Measurements from ENCODE around the gene MGAT4A.

MGAT4A gene

DNA sequence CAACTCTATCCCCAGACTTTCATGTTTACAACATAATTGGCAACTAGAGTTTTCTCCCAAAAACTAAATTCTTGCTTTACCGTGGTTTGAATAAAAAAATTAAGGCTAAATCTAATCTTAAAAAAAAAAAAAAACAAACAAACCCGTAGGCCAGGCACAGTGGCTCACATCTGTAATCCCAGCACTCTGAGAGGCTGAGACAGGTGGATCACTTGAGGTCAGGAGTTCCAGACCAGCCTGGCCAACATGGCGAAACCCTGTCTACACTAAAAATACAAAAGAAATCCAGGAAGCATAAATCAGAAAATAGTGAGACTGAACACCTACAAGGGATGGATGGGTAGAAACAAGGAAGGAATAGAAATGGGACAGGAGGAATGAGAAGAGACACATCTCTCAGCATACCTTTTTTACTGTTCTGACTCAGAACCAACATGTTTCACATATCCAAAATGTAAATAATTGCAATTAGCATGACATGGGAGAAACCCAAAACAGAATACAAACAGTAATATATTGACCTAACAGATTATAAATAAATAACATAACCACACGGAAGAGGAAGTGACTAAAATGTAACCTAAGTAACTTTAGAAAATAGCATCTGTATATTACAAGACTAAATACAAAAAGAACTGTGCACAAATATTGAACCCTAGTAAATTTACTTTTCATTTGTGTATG is 17.5 kb downstream of the MGAT4A start:
- TF ChIP-seq EZH2 (optimal IDR thresholded peaks at IDR 0.05; ENCODE audit: low read depth, low read length) = no peak
- no peak for TF ChIP-seq EZH2phosphoT487 (IDR thresholded peaks at IDR 0.05; ENCODE audit: low read length)
- TF ChIP-seq, protein P1, sequence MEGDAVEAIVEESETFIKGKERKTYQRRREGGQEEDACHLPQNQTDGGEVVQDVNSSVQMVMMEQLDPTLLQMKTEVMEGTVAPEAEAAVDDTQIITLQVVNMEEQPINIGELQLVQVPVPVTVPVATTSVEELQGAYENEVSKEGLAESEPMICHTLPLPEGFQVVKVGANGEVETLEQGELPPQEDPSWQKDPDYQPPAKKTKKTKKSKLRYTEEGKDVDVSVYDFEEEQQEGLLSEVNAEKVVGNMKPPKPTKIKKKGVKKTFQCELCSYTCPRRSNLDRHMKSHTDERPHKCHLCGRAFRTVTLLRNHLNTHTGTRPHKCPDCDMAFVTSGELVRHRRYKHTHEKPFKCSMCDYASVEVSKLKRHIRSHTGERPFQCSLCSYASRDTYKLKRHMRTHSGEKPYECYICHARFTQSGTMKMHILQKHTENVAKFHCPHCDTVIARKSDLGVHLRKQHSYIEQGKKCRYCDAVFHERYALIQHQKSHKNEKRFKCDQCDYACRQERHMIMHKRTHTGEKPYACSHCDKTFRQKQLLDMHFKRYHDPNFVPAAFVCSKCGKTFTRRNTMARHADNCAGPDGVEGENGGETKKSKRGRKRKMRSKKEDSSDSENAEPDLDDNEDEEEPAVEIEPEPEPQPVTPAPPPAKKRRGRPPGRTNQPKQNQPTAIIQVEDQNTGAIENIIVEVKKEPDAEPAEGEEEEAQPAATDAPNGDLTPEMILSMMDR (IDR thresholded peaks at IDR 0.05; ENCODE audit: low read length) = no peak
- Histone ChIP-seq H3K79me2 (ENCODE audit: low read length) (no peaks in the 10 kb centered on the region), H3K36me3 (replicated peaks; ENCODE audit: insufficient read depth, low read length) (no peaks in the 10 kb centered on the region), H3K27me3 (replicated peaks; ENCODE audit: insufficient read depth, low read length) (no peaks in the 10 kb centered on the region), H3K9me3 (replicated peaks; ENCODE audit: insufficient read depth, low read length) (no peaks in the 10 kb centered on the region), H3K9ac (ENCODE audit: low read length) (no peak overlapping the region), H2AFZ (ENCODE audit: low read length) (no peak overlapping the region), H4K20me1 (ENCODE audit: insufficient read depth, low read length) (no peaks in the 10 kb centered on the region), H3K27ac (ENCODE audit: low read length) (no peak overlapping the region), H3K9me2 (replicated peaks; ENCODE audit: insufficient read depth, low read length) (no peaks in the 10 kb centered on the region), H3K4me1 (ENCODE audit: low read length) (no peaks in the 10 kb centered on the region), H3K4me2 (ENCODE audit: low read depth, low read length) (no peak overlapping the region), H3F3A (ENCODE audit: insufficient read depth, low read length) (no peaks in the 10 kb centered on the region), H3K4me3 (ENCODE audit: low read length) (no peak overlapping the region)
- DNase-seq = no peak

DNA sequence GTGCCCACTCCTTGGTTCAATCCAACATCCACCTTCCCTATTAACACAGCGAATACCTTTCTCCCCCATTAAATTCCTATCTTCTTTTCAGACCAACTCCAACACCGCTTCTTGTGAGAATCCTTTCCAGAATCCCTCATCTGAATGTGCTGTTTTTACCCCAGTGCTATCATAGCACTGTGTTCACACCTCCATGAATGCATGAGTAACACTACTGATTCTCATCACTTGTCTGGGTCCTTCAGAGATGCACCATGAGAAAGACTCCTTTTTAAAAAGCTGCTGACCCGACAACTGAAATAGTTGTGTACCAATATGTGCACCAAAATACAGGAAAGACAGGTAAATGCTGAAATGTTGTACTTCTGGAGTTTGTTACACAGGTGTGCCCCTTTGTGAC is 18.8 kb downstream of the MGAT4A start:
- DNase-seq = no peak
- TF ChIP-seq EZH2phosphoT487 (IDR thresholded peaks at IDR 0.05; ENCODE audit: low read length) (no peak), EZH2 (optimal IDR thresholded peaks at IDR 0.05; ENCODE audit: low read depth, low read length) (no peak)
- TF ChIP-seq, protein P1 (IDR thresholded peaks at IDR 0.05; ENCODE audit: low read length) = no peak
- H3K79me2 ChIP-seq (ENCODE audit: low read length) = no peaks in the 10 kb centered on the region
- H3K36me3 ChIP-seq (replicated peaks; ENCODE audit: insufficient read depth, low read length) = no peaks in the 10 kb centered on the region
- H3K4me3 ChIP-seq (ENCODE audit: low read length) = no peak overlapping the region
- no peaks in the 10 kb centered on the region for H3F3A ChIP-seq (ENCODE audit: insufficient read depth, low read length)
- H3K27me3 ChIP-seq (replicated peaks; ENCODE audit: insufficient read depth, low read length) = no peaks in the 10 kb centered on the region
- no peaks in the 10 kb centered on the region for H3K9me2 ChIP-seq (replicated peaks; ENCODE audit: insufficient read depth, low read length)
- no peaks in the 10 kb centered on the region for H3K4me1 ChIP-seq (ENCODE audit: low read length)
- H3K9me3 ChIP-seq (replicated peaks; ENCODE audit: insufficient read depth, low read length) = no peaks in the 10 kb centered on the region
- no peaks in the 10 kb centered on the region for H4K20me1 ChIP-seq (ENCODE audit: insufficient read depth, low read length)
- H3K4me2 ChIP-seq (ENCODE audit: low read depth, low read length) = no peak overlapping the region
- H3K9ac ChIP-seq (ENCODE audit: low read length) = no peak overlapping the region
- H3K27ac ChIP-seq (ENCODE audit: low read length) = no peak overlapping the region
- no peak overlapping the region for H2AFZ ChIP-seq (ENCODE audit: low read length)

DNA sequence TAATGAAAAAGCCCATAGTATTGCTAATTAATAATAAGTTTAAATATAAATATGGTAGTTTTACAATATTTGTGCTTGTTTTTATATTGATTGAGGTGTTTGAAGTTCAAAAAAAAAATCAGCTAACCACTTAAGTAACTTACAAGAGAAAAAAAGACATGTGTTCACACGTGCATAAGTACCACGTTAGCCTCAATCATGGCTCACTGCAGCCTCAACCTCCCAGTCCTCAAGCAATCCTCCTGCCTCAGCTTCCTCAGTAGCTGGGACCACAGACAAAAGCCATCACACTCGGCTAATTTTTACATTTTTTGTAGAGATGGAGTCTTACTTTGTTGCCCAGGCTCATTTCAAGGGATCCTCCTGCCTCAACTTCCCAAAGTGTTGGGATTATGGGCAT is 19.4 kb downstream of the MGAT4A start:
- H3K36me3 ChIP-seq (replicated peaks; ENCODE audit: insufficient read depth, low read length) = no peaks in the 10 kb centered on the region
- H3F3A ChIP-seq (ENCODE audit: insufficient read depth, low read length) = no peaks in the 10 kb centered on the region
- no peak overlapping the region for H2AFZ ChIP-seq (ENCODE audit: low read length)
- H3K79me2 ChIP-seq (ENCODE audit: low read length) = no peaks in the 10 kb centered on the region
- no peaks in the 10 kb centered on the region for H4K20me1 ChIP-seq (ENCODE audit: insufficient read depth, low read length)
- H3K4me1 ChIP-seq (ENCODE audit: low read length) = no peaks in the 10 kb centered on the region
- no peak overlapping the region for H3K4me2 ChIP-seq (ENCODE audit: low read depth, low read length)
- no peaks in the 10 kb centered on the region for H3K27me3 ChIP-seq (replicated peaks; ENCODE audit: insufficient read depth, low read length)
- H3K9me2 ChIP-seq (replicated peaks; ENCODE audit: insufficient read depth, low read length) = no peaks in the 10 kb centered on the region
- no peak overlapping the region for H3K4me3 ChIP-seq (ENCODE audit: low read length)
- TF ChIP-seq EZH2 (optimal IDR thresholded peaks at IDR 0.05; ENCODE audit: low read depth, low read length) = no peak
- TF ChIP-seq EZH2phosphoT487 (IDR thresholded peaks at IDR 0.05; ENCODE audit: low read length) = no peak
- TF ChIP-seq, protein P1 (IDR thresholded peaks at IDR 0.05; ENCODE audit: low read length) = no peak
- H3K9ac ChIP-seq (ENCODE audit: low read length) = no peak overlapping the region
- H3K27ac ChIP-seq (ENCODE audit: low read length) = no peak overlapping the region
- H3K9me3 ChIP-seq (replicated peaks; ENCODE audit: insufficient read depth, low read length) = no peaks in the 10 kb centered on the region
- no peak for DNase-seq

All from MM.1S (cell line).